GM19193 (cell line): ENCODE results near the gene METTL3.
A peak's percentile ranks its signal among the peaks of the same experiment; 100 is the strongest.

Experiments
- POLR2A ChIP-seq: IDR thresholded peaks from 4 replicates; pipeline ENCODE4 v1.6.1; 2011; ENCODE audit not compliant: insufficient read depth, insufficient read length; ENCODE audit errors: extremely low read depth

Gene METTL3

DNA sequence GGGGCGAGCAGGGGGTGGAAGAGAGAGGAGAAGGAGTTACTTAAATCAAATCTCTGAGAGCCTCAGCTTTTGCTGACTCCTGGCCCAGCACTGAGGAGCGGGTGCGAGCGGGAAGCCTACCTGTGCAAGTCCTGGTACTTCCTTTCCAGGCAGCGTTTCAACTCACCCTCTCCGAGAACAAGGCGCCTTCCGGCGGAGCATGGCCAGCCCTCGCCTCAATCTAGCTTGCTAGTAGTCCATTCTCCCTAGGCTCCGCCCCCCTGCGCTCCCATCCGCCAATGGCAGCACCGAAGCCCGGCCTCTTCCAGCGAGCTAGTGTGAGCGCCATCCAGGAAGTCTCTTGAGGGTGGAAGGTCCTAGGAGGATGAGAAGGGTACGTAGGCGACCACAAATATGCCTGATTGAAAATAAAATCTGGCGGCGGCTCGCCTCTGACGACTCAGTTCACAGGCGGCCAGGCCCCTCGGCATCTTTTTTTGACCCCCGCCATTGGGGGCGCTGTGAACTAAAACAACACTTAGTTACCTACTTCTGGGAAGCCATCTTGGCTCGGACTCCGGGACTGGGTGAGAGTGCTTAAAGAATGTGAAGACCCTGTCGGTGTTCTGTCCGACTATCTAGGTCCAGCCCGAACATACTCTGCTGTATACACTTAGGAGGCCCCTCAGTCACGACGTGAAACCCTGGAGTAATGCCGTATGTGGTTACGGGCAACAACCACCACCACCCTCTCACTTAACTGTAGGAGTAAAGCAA lies 55.0 kb downstream of the METTL3 start, which contains the start of gene CHD8:
CHD8 (minus strand) TSS at position 212 of the 756 bp plus-strand sequence. CDS start 24,480 bp downstream, outside the sequence.
- TF ChIP-seq POLR2A = peak; percentile 87

DNA sequence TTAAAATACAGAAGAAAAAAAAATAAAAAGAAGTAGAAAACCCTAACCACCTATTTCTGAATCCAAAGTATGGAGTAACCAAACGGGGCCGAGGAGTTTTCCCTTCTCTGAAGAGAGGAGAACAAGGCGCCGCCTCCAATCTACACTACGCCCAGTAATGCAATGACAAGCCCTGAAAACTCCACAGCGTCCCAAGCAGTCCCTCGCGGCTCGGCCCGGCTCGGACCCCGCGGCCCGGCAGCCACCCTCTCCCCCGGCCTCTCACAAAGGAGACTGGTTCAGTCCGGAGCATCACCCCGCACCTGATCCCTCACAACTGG lies 55.6 kb downstream of the METTL3 start:
- TF ChIP-seq POLR2A = no peak

GRCh38 chr14:21454843-21455544 lies 56.1 kb downstream of the METTL3 start:
- no peak for TF ChIP-seq POLR2A

DNA sequence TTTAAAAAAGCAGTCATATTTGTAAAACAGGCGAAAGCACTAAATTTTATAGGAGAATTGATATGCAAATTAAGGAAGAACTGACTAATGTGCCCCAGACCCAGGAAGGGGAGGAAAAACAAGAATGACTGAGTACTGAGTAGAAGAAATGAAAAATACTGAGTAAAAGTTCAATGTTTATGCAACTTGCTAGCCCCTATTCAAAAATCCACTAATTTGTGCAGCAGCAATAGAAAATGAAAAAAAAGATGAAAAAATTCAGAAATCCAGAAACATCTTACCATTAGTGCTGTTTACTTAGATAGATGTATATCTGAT lies 61.3 kb downstream of the METTL3 start:
- TF ChIP-seq POLR2A = no peak
